OCI-M1 (cell line): ENCODE measurements around the gene LMAN2.
"Not testable (repeated sequence)": the region's sequence is repeated elsewhere in the genome, so short reads cannot be mapped to it uniquely, and the experiment has no call there.

ENCODE experiments used
- DNase-seq: peaks from one replicate; lab custom pipeline; 2025; lab: John Stamatoyannopoulos, UW

LMAN2 gene

GRCh38 chr5:177364159-177364962, 12.9 kb upstream of the LMAN2 start:
- DNase-seq, result no peak

- no peak for DNase-seq
These were observed 12.1 kb upstream of the LMAN2 start for GRCh38 chr5:177363565-177363964.

GRCh38 chr5:177362610-177363507, 11.4 kb upstream of the LMAN2 start:
- peak; percentile 70 for DNase-seq

DNA sequence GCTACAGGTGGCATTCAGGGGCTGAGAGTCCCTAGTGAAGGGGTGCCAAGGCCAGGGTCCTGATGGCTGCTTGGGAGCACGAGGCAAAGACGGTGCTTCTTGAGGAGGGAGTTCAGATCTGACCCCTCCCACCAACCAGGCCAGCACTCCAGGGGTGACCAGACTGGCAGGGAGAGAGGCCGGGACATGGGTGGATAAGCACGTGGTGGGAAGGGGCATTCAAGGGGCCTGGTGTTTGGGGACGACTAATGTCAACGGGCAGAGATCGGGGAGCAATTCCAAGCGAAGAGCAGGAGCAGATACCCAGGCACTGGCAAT, 10.8 kb upstream of the LMAN2 start:
- no peak for DNase-seq

GRCh38 chr5:177361418-177362291, 10.2 kb upstream of the LMAN2 start:
- DNase-seq, result peak; percentile 42

GRCh38 chr5:177360740-177361139, 9.3 kb upstream of the LMAN2 start:
- not testable (repeated sequence) for DNase-seq

DNA sequence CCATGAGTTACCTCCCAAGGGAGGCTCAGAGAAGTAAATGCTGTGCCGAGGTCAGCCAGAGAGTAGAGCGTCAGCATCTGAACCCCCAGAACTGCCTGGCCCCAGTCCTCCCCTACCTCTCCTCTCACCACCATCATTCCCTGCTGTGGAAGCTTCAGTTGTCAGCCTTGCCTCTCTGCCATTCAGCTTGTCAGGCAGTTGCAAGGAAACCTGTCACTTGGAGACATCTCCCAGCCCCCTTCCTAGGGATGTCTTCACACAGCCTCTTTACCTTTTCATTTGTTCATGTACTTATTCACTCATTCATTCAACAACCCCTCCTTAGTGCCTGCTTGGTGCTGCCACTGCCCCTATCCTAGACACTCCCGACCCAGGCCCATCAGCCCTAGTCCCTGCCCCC, 8.4 kb upstream of the LMAN2 start:
- DNase-seq, result no peak

- no peak for DNase-seq
These were observed 8.0 kb upstream of the LMAN2 start for GRCh38 chr5:177359451-177359851.

GRCh38 chr5:177358370-177358819, 6.9 kb upstream of the LMAN2 start:
- DNase-seq, result no peak

DNA sequence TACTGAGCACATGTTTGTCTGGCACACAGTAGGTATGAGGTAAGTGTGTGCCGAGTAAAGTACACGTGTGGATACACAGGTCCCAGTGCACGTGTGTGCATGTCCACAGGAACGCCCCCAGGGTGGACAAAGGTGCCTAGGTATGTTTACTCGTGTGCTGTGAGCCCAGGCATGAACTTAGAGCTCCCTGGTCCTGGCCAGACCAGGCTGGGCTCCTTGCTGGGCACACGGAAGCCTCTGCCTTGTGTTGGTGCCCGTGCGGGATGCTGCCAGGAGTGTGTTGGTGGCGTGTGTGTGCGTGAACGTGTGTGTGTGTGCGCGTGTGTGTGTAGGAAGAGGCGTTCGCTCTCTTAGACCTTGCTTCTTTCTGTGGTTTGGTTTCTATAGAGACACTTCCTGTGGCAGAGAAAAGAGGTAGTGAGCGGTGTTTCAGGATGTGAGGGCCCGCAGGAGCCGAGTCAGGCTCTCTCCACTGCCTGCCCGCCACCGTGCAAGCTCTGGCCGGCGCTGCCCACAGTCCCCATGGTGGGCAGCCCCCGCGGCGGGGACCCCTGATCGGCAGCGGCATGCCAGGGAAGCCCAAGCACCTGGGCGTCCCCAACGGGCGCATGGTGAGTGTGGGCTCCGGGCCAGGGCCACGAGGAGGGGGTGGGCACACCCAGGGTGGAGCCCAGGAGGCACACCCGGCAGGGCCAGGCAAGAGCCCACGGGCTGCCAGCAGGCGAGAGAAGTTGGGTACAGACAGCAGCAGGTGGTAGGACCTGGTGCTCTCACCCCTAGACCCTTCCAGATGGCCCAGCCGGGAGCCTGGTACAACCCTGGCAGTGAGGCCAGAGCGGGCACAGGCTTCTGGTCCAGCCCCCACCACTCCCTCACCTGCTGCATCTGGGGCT, 6.2 kb upstream of the LMAN2 start, which contains the start of gene RGS14:
Gene RGS14 (plus strand): TSS at position 466 of the 893 bp plus-strand sequence. CDS start 101 bp downstream, at position 567.
- peak; percentile 87 for DNase-seq

DNA sequence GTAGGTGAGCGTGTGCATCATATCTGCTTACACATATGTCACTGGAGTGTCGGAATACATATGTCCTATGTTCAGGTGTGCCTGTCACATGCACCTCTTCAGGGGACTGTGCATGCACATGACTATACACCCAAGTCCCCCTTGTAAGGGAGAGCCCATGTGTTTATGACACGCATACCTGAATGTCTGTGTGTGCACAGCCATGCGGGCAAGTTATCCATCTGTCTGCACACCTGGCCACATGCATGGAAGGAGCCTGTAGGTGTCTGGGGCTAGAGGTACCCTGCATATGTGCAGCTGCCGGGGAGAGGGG, 5.6 kb upstream of the LMAN2 start:
- DNase-seq, result no peak

DNA sequence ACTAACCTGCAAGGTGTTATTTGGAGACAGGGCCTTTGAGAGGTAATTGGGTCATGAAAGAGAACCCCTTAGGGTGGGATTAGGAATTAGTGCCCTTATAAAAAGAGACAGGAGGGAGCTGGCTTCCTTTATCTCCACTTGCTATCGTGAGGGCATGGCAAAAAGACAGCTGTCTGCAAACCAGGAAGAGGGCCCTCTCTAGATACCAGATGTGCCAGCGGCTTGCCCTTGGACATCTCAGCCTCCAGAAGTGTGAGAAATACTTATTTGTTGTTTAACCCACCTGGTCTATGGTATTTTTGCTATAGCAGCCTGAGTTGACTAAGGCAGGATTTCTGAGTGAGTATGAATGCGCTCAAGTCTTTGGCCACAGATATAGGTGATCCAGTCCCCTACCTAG, 5.3 kb upstream of the LMAN2 start:
- no peak for DNase-seq

DNA sequence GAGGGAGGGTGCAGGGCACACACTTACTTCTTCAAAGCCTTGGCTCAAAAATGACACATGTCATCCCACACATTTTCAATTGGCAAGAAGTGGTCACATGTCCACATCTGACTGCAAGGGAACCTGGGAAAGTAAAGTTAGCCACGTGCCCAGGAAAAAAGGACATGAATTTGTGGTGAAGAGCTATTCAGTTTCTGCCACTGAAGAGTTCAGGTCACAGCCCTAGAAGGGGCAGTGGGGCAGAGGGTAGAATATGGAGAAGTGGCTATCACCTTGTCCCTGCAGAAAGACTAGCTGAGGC, 4.3 kb upstream of the LMAN2 start:
- peak; percentile 51 for DNase-seq

- no peak for DNase-seq
These were observed 3.8 kb upstream of the LMAN2 start for GRCh38 chr5:177355162-177355867.

DNA sequence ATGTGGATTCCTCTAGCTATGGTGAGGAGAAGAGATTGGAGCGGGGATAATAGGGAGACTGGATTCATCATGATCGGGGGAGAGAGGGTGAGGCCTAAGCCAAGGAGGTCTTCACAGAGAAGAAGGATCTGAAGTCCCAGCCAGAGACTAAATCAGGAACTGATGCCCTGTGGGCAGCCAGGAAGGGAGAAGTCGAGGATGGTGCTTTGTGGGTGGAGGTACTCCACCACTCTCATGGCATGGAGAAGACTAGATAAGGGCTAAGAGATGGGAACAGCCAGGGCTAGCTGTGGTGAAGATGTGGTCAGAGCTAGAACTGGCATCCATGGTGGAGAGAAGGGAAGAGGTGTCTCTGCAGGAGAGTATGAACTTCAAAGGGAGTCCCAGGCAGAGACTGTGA, 3.2 kb upstream of the LMAN2 start:
- DNase-seq, result no peak

GRCh38 chr5:177354256-177354655, 2.8 kb upstream of the LMAN2 start:
- DNase-seq, result no peak

DNA sequence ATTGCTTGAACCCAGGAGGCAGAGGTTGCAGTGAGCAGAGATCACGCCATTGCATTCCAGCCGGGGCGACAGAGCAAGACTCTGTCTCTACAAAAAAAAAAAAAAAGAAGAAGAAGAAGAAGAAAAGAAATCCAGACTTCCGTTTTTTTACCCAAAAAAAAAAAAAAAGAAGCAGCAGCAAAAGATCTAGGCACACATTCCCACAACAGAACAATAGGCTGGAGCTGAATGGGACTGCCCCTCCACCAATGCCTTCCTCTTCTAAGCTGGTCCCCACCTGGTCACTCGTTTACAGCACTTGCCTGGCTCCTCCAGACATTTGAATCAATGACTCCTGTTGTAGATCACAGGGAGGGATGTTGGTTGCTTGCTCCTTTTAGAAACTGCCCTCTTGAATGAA, 1.6 kb upstream of the LMAN2 start:
- DNase-seq, result no peak

GRCh38 chr5:177350776-177351391, 584 bp downstream of the LMAN2 start:
- no peak for DNase-seq

- no peak for DNase-seq
These were observed 1.7 kb downstream of the LMAN2 start for GRCh38 chr5:177349762-177350161.

GRCh38 chr5:177349362-177349647, 2.2 kb downstream of the LMAN2 start:
- no peak for DNase-seq

DNA sequence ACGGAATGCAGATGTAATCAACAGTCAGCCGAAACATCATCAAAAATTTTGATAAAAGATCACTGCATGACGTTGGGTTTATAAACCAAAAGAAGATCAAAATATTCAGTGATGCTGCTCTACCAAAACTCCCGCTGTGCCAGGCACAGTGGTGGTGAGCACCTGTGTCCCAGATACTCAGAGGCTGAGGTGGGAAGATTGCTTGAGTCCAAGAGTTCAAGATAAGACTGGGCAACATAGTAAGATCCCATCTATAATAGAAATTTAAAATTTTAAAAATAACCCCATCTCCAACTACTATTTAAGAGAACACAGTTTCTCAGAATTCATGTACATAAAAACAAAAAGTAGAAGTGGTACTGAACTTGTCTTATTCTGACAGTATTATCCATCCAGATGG, 3.8 kb downstream of the LMAN2 start:
- DNase-seq, result no peak
